ENCODE data around the gene CASQ1.
A peak's percentile ranks its signal among the peaks of the same experiment; 100 is the strongest.

The CASQ1 gene

DNA sequence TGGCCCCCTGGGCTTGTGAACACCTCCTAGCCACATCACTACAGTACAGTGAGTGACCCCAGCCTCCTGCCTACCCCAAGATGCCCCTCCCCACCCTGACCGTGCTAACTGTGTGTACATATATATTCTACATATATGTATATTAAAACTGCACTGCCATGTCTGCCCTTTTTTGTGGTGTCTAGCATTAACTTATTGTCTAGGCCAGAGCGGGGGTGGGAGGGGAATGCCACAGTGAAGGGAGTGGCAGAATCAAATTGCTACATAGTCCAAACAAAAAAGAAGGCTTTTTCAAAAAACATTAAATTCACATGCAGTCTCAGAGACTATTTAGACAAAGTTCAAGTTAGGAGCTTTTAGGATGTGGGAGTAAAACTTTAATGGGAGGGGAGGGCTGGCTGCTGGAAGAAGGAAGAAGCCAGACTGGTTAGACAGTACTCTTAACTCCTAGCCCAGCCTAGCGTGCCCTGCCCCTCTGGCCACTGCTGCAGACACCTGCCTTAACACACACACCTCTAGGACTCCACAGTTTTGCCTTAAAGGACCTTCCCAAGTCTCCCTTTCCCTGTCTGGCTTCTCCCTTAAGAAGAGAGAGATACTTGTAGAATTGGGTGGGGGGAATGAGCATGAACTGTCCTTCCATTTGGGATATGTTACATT, 24.2 kb downstream of the CASQ1 start:
- H3K4me3 ChIP-seq (ENCODE audit: low read length in 2 of 2) = no peak overlapping the region
- H3K4me1 ChIP-seq (ENCODE audit: control insufficient read depth, insufficient read depth, low read length) = peaks cover 46% of the 10 kb centered on the region
- H3K36me3 ChIP-seq (ENCODE audit: control insufficient read depth in 2 of 2, insufficient read depth in 2 of 2, low read length in 2 of 2) = peaks cover 46 to 65% of the 10 kb centered on the region in 2 donors
- H3K27me3 ChIP-seq (ENCODE audit: control insufficient read depth in 1 of 2, insufficient read depth in 2 of 2, low read length in 2 of 2) = no peaks in the 10 kb centered on the region
- peak overlapping the region in 1 of 2 donors; percentile 21 for H3K9ac ChIP-seq (ENCODE audit: low read length in 2 of 2)
- no peaks in the 10 kb centered on the region for H3K9me3 ChIP-seq (ENCODE audit: control insufficient read depth in 2 of 2, low read length in 2 of 2)
- no peak overlapping the region for H3K27ac ChIP-seq (ENCODE audit: low read length)

- no peak overlapping the region for H3K9ac ChIP-seq (ENCODE audit: low read length in 2 of 2)
- peak overlapping the region; percentile 24 for H3K27ac ChIP-seq (ENCODE audit: low read length)
- no peaks in the 10 kb centered on the region for H3K27me3 ChIP-seq (ENCODE audit: control insufficient read depth in 1 of 2, insufficient read depth in 2 of 2, low read length in 2 of 2)
- H3K9me3 ChIP-seq (ENCODE audit: control insufficient read depth in 2 of 2, low read length in 2 of 2) = no peaks in the 10 kb centered on the region
- peaks cover 37% of the 10 kb centered on the region for H3K4me1 ChIP-seq (ENCODE audit: control insufficient read depth, insufficient read depth, low read length)
- no peak overlapping the region for H3K4me3 ChIP-seq (ENCODE audit: low read length in 2 of 2)
- peaks cover 51 to 72% of the 10 kb centered on the region in 2 donors for H3K36me3 ChIP-seq (ENCODE audit: control insufficient read depth in 2 of 2, insufficient read depth in 2 of 2, low read length in 2 of 2)
These were observed 25.9 kb downstream of the CASQ1 start for GRCh38 chr1:160216301-160216700.

DNA sequence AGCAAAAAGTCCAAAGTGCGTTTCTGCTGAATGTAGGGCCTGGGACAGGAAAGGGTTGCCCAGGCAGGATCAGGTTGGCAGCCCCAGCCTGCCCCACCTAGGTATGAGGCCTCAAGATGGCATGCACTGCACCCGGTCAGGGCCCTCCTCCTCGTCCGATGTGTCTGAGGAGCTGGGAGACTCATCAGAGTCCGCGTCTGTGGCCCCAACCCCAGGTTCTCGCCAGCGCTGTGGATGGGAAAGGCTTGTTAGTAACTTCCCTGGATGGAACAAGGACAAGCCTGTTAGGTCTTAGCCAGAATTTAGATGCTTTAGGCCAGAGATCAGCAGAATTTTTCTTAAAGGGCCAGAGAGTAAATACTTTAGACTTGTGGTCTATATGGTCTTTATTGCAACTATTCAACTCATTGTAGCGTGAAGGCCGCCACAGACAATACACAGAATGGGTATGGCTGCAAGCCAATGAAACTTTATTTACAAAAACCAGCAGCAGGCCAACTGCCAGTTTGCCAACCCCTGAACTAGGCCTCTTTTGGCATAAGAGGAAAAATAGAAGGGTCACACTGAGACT, 27.2 kb downstream of the CASQ1 start:
- Histone ChIP-seq H3K9ac (ENCODE audit: low read length in 2 of 2) (peak overlapping the region; percentile 31 to 42), H3K27ac (ENCODE audit: low read length) (peak overlapping the region; percentile 82), H3K36me3 (ENCODE audit: control insufficient read depth in 2 of 2, insufficient read depth in 2 of 2, low read length in 2 of 2) (peaks cover 53 to 72% of the 10 kb centered on the region in 2 donors), H3K27me3 (ENCODE audit: control insufficient read depth in 1 of 2, insufficient read depth in 2 of 2, low read length in 2 of 2) (no peaks in the 10 kb centered on the region), H3K4me3 (ENCODE audit: low read length in 2 of 2) (peak overlapping the region in 1 of 2 donors; percentile 22), H3K4me1 (ENCODE audit: control insufficient read depth, insufficient read depth, low read length) (peaks cover 36% of the 10 kb centered on the region), H3K9me3 (ENCODE audit: control insufficient read depth in 2 of 2, low read length in 2 of 2) (no peaks in the 10 kb centered on the region)

DNA sequence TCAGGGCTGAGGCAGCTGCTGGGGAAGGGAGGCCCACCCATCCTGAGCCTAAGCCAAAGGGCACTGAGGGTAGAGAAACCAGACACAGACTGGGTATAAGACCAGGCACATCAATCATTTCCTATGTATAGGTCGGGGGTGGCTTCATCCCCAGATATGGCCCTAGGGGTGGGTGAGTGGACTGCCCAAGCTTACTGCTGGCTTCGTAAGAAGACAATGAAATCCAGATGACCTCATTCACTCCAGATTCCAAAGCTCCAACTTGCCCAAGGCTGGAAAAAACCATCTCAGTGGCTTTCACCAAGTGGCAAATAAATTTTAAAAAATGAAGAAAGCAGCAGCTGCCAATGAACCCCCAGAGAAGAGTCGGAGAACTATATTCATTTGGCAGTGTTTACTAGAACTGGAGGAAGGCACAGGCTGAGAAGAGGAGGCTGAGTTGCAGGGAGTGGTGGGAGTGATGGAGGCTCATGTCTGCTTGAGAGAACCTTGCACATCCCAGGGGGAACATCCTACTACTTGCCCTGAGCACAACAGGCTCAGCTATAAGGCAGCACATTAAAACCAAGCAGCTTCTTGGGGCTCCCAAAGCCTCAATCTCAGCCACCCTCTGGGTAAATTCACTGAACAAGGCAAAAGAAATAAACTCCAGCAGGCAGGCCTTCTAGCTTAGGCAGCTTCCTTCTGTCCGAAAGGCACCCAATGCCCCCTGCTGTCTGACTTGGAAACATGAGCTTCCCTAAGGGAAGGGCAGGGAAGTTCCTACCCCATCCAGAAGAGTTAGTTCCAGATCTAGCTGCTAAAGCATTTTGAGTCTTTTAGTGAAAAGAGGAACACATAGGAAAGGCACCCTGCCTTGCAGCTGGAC, 28.9 kb downstream of the CASQ1 start:
- peak overlapping the region; percentile 3 to 64 for H3K9ac ChIP-seq (ENCODE audit: low read length in 2 of 2)
- H3K4me3 ChIP-seq (ENCODE audit: low read length in 2 of 2) = no peak overlapping the region
- H3K27me3 ChIP-seq (ENCODE audit: control insufficient read depth in 1 of 2, insufficient read depth in 2 of 2, low read length in 2 of 2) = no peaks in the 10 kb centered on the region
- H3K36me3 ChIP-seq (ENCODE audit: control insufficient read depth in 2 of 2, insufficient read depth in 2 of 2, low read length in 2 of 2) = peaks cover 54 to 73% of the 10 kb centered on the region in 2 donors
- H3K27ac ChIP-seq (ENCODE audit: low read length) = peak overlapping the region; percentile 82
- H3K4me1 ChIP-seq (ENCODE audit: control insufficient read depth, insufficient read depth, low read length) = peaks cover 36% of the 10 kb centered on the region
- H3K9me3 ChIP-seq (ENCODE audit: control insufficient read depth in 2 of 2, low read length in 2 of 2) = no peaks in the 10 kb centered on the region

DNA sequence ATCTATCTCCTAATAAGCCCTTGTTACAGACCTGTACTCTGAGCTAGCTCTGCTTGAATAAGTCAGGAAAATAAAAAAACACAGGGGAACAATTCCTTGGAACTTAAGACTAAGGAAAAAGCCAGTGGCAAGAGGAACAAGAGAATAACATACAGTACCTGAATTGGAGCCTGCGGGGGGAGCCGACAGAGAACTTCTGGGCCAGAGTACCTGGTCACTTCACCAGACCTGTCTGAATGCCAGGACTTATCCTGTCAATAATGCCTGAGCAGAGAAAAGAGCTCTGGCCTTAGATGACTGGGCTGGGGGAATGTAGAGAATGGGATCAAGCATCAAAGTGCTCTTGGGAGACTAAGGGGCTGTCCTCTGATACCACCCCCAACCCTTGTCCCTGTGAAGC, 29.9 kb downstream of the CASQ1 start:
- H3K9ac ChIP-seq (ENCODE audit: low read length in 2 of 2) = peak overlapping the region; percentile 3 to 22
- H3K4me3 ChIP-seq (ENCODE audit: low read length in 2 of 2) = no peak overlapping the region
- H3K36me3 ChIP-seq (ENCODE audit: control insufficient read depth in 2 of 2, insufficient read depth in 2 of 2, low read length in 2 of 2) = peaks cover 56 to 73% of the 10 kb centered on the region in 2 donors
- H3K9me3 ChIP-seq (ENCODE audit: control insufficient read depth in 2 of 2, low read length in 2 of 2) = no peaks in the 10 kb centered on the region
- peaks cover 36% of the 10 kb centered on the region for H3K4me1 ChIP-seq (ENCODE audit: control insufficient read depth, insufficient read depth, low read length)
- peak overlapping the region; percentile 82 for H3K27ac ChIP-seq (ENCODE audit: low read length)
- H3K27me3 ChIP-seq (ENCODE audit: control insufficient read depth in 1 of 2, insufficient read depth in 2 of 2, low read length in 2 of 2) = no peaks in the 10 kb centered on the region

DNA sequence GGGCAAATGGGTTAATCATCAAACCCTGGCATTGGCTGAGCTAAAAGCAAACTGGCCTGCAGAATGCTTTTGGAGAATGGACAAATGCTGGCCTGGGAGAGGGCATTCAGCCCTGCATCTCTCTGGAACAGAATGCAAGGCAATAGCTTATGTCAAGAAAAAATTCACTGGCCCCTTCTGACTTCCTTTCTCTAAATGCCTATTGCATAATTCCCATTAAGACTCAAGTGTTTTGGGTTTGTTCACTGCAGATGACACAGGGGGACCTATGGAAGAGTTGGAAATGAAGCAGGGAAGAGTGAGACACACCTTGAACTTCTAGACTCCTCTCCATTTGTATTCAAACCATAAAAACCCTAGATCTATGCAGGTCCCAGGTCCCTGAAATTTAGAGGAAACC, 30.7 kb downstream of the CASQ1 start:
- no peaks in the 10 kb centered on the region for H3K27me3 ChIP-seq (ENCODE audit: control insufficient read depth in 1 of 2, insufficient read depth in 2 of 2, low read length in 2 of 2)
- peak overlapping the region; percentile 18 for H3K27ac ChIP-seq (ENCODE audit: low read length)
- peaks cover 36% of the 10 kb centered on the region for H3K4me1 ChIP-seq (ENCODE audit: control insufficient read depth, insufficient read depth, low read length)
- no peaks in the 10 kb centered on the region for H3K9me3 ChIP-seq (ENCODE audit: control insufficient read depth in 2 of 2, low read length in 2 of 2)
- H3K36me3 ChIP-seq (ENCODE audit: control insufficient read depth in 2 of 2, insufficient read depth in 2 of 2, low read length in 2 of 2) = peaks cover 55 to 69% of the 10 kb centered on the region in 2 donors
- no peak overlapping the region for H3K4me3 ChIP-seq (ENCODE audit: low read length in 2 of 2)
- H3K9ac ChIP-seq (ENCODE audit: low read length in 2 of 2) = peak overlapping the region in 1 of 2 donors; percentile 36

GRCh38 chr1:160222546-160222945, 32.2 kb downstream of the CASQ1 start:
- Histone ChIP-seq H3K27ac (ENCODE audit: low read length) (no peak overlapping the region), H3K9me3 (ENCODE audit: control insufficient read depth in 2 of 2, low read length in 2 of 2) (no peaks in the 10 kb centered on the region), H3K36me3 (ENCODE audit: control insufficient read depth in 2 of 2, insufficient read depth in 2 of 2, low read length in 2 of 2) (peaks cover 64 to 72% of the 10 kb centered on the region in 2 donors), H3K4me3 (ENCODE audit: low read length in 2 of 2) (no peak overlapping the region), H3K9ac (ENCODE audit: low read length in 2 of 2) (no peak overlapping the region), H3K27me3 (ENCODE audit: control insufficient read depth in 1 of 2, insufficient read depth in 2 of 2, low read length in 2 of 2) (no peaks in the 10 kb centered on the region), H3K4me1 (ENCODE audit: control insufficient read depth, insufficient read depth, low read length) (peaks cover 28% of the 10 kb centered on the region)

DNA sequence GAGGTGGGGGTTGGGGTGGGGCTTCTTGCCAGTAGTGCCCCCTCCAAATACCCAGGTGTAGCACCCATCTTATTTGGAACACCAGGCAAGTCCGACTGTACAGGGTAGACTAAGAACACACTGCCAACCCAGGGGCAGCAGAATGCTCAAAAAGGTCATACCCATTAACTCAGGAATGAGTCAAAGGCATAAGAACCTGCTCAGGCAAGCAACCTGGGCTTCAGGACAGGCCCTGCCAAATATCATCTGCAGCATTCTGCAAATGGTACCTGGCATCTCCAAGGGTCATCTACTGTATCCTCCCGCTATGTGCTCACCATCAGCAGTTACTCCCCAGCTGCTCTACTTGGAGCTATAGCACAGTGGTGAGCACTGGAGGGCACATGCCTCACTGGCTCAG, 34.2 kb downstream of the CASQ1 start:
- H3K27me3 ChIP-seq (ENCODE audit: control insufficient read depth in 1 of 2, insufficient read depth in 2 of 2, low read length in 2 of 2) = no peaks in the 10 kb centered on the region
- H3K27ac ChIP-seq (ENCODE audit: low read length) = no peak overlapping the region
- no peak overlapping the region for H3K9ac ChIP-seq (ENCODE audit: low read length in 2 of 2)
- H3K9me3 ChIP-seq (ENCODE audit: control insufficient read depth in 2 of 2, low read length in 2 of 2) = no peaks in the 10 kb centered on the region
- H3K36me3 ChIP-seq (ENCODE audit: control insufficient read depth in 2 of 2, insufficient read depth in 2 of 2, low read length in 2 of 2) = peaks cover 71% of the 10 kb centered on the region in 2 donors
- no peak overlapping the region for H3K4me3 ChIP-seq (ENCODE audit: low read length in 2 of 2)
- H3K4me1 ChIP-seq (ENCODE audit: control insufficient read depth, insufficient read depth, low read length) = peaks cover 7% of the 10 kb centered on the region

- H3K9me3 ChIP-seq (ENCODE audit: control insufficient read depth in 2 of 2, low read length in 2 of 2) = no peaks in the 10 kb centered on the region
- H3K4me1 ChIP-seq (ENCODE audit: control insufficient read depth, insufficient read depth, low read length) = no peaks in the 10 kb centered on the region
- H3K27me3 ChIP-seq (ENCODE audit: control insufficient read depth in 1 of 2, insufficient read depth in 2 of 2, low read length in 2 of 2) = no peaks in the 10 kb centered on the region
- H3K27ac ChIP-seq (ENCODE audit: low read length) = no peak overlapping the region
- H3K36me3 ChIP-seq (ENCODE audit: control insufficient read depth in 2 of 2, insufficient read depth in 2 of 2, low read length in 2 of 2) = peaks cover 73 to 74% of the 10 kb centered on the region in 2 donors
- no peak overlapping the region for H3K9ac ChIP-seq (ENCODE audit: low read length in 2 of 2)
- no peak overlapping the region for H3K4me3 ChIP-seq (ENCODE audit: low read length in 2 of 2)
These were observed 35.0 kb downstream of the CASQ1 start for GRCh38 chr1:160225345-160225744.

DNA sequence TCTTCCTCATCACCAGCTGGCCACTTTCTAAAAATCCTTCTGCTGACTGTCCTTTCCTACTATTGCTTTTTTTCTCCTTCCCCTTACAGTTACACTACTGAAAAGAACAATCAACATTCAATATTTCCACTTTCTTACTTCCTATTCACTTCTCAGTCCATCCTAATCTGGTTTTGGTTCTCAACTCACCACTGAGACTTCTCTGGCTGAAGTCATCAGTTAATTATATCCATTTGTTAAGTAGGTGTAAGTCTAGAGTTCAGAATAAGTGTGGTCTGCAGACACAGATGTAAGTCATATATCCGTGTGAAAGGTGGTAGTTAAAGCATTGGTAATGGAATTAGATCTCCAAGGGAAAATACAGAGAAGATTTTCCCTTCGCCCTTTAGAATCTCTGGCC, 36.2 kb downstream of the CASQ1 start:
- H3K36me3 ChIP-seq (ENCODE audit: control insufficient read depth in 2 of 2, insufficient read depth in 2 of 2, low read length in 2 of 2) = peaks cover 74 to 75% of the 10 kb centered on the region in 2 donors

More for the DNA sequence above, 36.2 kb downstream of the CASQ1 start:
- H3K4me3 ChIP-seq (ENCODE audit: low read length in 2 of 2) = no peak overlapping the region
- no peaks in the 10 kb centered on the region for H3K4me1 ChIP-seq (ENCODE audit: control insufficient read depth, insufficient read depth, low read length)
- no peak overlapping the region for H3K9ac ChIP-seq (ENCODE audit: low read length in 2 of 2)
- H3K9me3 ChIP-seq (ENCODE audit: control insufficient read depth in 2 of 2, low read length in 2 of 2) = no peaks in the 10 kb centered on the region
- H3K27ac ChIP-seq (ENCODE audit: low read length) = no peak overlapping the region
- H3K27me3 ChIP-seq (ENCODE audit: control insufficient read depth in 1 of 2, insufficient read depth in 2 of 2, low read length in 2 of 2) = no peaks in the 10 kb centered on the region

Measured in stomach smooth muscle (tissue), 2 donors.